Measurements from ENCODE around the gene HOXA4. TPM values are rescaled to one million over a fixed set of nuclear protein-coding genes. Genes with fewer than 3 reads are reported as not detected.

The HOXA4 gene
- total RNA-seq, 1 experiment from 2014 or later: 2.3 TPM

DNA sequence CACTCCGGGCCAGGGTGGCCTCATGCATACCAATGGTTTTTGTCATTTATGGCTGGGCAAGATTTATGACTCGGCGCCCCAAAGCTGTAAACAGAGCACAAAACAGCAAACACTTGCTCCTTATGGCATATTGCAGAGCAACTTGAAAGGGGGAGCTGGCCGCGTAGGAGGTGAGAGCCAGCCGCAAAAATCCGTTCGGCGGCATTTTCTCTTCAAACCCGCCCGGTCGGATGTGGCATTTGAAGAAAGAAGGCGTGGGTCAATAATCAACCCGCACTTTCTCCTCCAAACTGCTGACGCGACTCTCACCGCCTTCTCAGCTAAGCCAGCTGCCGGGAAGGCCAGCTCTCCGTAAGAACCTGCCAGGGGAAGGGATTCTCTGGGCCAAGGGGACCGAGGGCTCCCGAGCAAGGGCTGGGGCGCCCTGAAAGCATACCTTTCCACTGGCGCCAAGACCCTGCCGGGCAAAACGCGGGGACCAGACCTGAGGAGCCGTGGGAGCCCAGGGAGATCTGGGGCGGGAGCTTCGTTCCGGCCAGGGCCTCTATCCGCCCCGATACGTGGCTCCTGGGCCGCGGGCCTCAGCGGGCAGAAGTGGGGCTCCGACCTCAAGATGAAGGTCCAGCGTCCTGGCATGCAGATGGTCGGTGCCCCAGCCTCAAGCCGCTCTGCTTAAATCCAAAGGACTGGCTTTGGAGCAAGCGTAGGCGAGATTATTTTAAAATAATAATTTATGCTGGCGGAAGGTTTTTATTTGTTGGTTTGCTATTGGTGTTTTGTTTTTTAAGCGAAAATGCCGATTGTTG is 15.1 kb downstream of the HOXA4 start:
- Histone ChIP-seq H4K20me1 (ENCODE audit: low read length) (no peaks in the 10 kb centered on the region), H3K9me3 (ENCODE audit: low read length) (no peaks in the 10 kb centered on the region), H3K4me1 (ENCODE audit: insufficient read depth, low read length) (peaks cover 45% of the 10 kb centered on the region), H3K27me3 (ENCODE audit: low read length) (no peaks in the 10 kb centered on the region), H3K79me2 (ENCODE audit: low read length) (peaks cover 67% of the 10 kb centered on the region), H3K9ac (ENCODE audit: low read length) (peak overlapping the region; percentile 50), H3F3A (ENCODE audit: low read length, unreplicated experiment) (peaks cover 3% of the 10 kb centered on the region), H3K36me3 (ENCODE audit: low read depth, low read length) (no peaks in the 10 kb centered on the region; the same call in 1 of the 2 replicates), H3K9me2 (replicated peaks; ENCODE audit: low read length) (no peaks in the 10 kb centered on the region), H3K27ac (ENCODE audit: low read length) (peak overlapping the region; percentile 84), H3K4me3 (ENCODE audit: low read length) (peak overlapping the region; percentile 66), H2AFZ (ENCODE audit: low read length) (peak overlapping the region; percentile 16; the same call in 1 of the 2 replicates), H3K4me2 (ENCODE audit: low read length) (peak overlapping the region; percentile 98)
- ChIA-PET CTCF (no interaction called here), POLR2A (ENCODE audit: unreplicated experiment) (interaction anchor here (0.6 to 1.0 kb wide), 3 partner anchors 16 to 548 kb away, joined by 3 read pairs; partner anchors contain the start of gene HOXA3)
- no TSS peak for BruUV-seq (replicated peaks)
- intact Hi-C loops (cut with micrococcal nuclease): no loop called here
- ATAC-seq (peak; percentile 42), DNase-seq (peak; percentile 95)
- TF ChIP-seq, protein P1, sequence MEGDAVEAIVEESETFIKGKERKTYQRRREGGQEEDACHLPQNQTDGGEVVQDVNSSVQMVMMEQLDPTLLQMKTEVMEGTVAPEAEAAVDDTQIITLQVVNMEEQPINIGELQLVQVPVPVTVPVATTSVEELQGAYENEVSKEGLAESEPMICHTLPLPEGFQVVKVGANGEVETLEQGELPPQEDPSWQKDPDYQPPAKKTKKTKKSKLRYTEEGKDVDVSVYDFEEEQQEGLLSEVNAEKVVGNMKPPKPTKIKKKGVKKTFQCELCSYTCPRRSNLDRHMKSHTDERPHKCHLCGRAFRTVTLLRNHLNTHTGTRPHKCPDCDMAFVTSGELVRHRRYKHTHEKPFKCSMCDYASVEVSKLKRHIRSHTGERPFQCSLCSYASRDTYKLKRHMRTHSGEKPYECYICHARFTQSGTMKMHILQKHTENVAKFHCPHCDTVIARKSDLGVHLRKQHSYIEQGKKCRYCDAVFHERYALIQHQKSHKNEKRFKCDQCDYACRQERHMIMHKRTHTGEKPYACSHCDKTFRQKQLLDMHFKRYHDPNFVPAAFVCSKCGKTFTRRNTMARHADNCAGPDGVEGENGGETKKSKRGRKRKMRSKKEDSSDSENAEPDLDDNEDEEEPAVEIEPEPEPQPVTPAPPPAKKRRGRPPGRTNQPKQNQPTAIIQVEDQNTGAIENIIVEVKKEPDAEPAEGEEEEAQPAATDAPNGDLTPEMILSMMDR (conservative IDR thresholded peaks at IDR 0.05; ENCODE audit: low read depth, low read length): no peak
- TF ChIP-seq EZH2phosphoT487 (IDR thresholded peaks at IDR 0.05; ENCODE audit: borderline replicate concordance, low read length) (no peak), EZH2 (IDR thresholded peaks at IDR 0.05; ENCODE audit: low read length, unreplicated experiment) (no peak)

DNA sequence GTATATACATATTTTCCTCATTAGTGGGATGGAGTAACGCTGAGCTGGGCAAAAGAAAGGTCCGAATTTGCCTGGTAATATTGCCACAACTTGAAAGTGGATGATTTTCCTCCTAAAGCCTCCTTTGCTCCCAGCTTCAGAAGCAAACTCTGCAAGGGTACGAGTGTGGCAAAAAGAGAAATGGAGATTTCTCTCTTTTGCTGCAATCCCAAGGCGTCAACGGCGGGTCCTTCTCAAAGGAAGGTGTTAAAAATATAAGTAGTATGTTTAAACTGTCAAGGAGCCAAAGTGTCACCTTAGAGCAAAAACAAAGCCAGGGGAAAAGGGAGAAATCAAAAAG is 15.7 kb downstream of the HOXA4 start:
- Histone ChIP-seq H2AFZ (ENCODE audit: low read length) (peak overlapping the region; percentile 16; the same call in 1 of the 2 replicates), H3K9ac (ENCODE audit: low read length) (peak overlapping the region; percentile 50; the same call in 1 of the 2 replicates), H3K4me1 (ENCODE audit: insufficient read depth, low read length) (peaks cover 51% of the 10 kb centered on the region), H3F3A (ENCODE audit: low read length, unreplicated experiment) (peaks cover 3% of the 10 kb centered on the region), H4K20me1 (ENCODE audit: low read length) (no peaks in the 10 kb centered on the region), H3K4me2 (ENCODE audit: low read length) (peak overlapping the region; percentile 98), H3K9me3 (ENCODE audit: low read length) (no peaks in the 10 kb centered on the region), H3K36me3 (ENCODE audit: low read depth, low read length) (no peaks in the 10 kb centered on the region; the same call in 1 of the 2 replicates), H3K79me2 (ENCODE audit: low read length) (peaks cover 73% of the 10 kb centered on the region), H3K9me2 (replicated peaks; ENCODE audit: low read length) (no peaks in the 10 kb centered on the region), H3K27ac (ENCODE audit: low read length) (peak overlapping the region; percentile 84), H3K27me3 (ENCODE audit: low read length) (no peaks in the 10 kb centered on the region), H3K4me3 (ENCODE audit: low read length) (peak overlapping the region; percentile 66)
- DNase-seq (no peak), ATAC-seq (no peak)
- POLR2A ChIA-PET (ENCODE audit: unreplicated experiment): interaction anchor here (1.0 to 1.1 kb wide), 2 partner anchors 16 to 37 kb away, joined by 3 to 9 read pairs; partner anchors contain the start of gene HOXA3
- CTCF ChIA-PET: no interaction called here
- TF ChIP-seq, protein P1 (conservative IDR thresholded peaks at IDR 0.05; ENCODE audit: low read depth, low read length): no peak
- TF ChIP-seq EZH2phosphoT487 (IDR thresholded peaks at IDR 0.05; ENCODE audit: borderline replicate concordance, low read length) (no peak), EZH2 (IDR thresholded peaks at IDR 0.05; ENCODE audit: low read length, unreplicated experiment) (no peak)
- BruUV-seq (replicated peaks): no TSS peak
- intact Hi-C loops (cut with micrococcal nuclease): no loop called here
